ENCODE data around the gene TRIM9. TPM values are rescaled to one million over a fixed set of nuclear protein-coding genes. Genes with fewer than 3 reads are reported as not detected.
A peak's percentile ranks its signal among the peaks of the same experiment; 100 is the strongest.
"Not testable (repeated sequence)": the region's sequence is repeated elsewhere in the genome, so short reads cannot be mapped to it uniquely, and the experiment has no call there.

Gene TRIM9
- total and polyA plus RNA-seq, 2 of the 4 experiments (the other 2 are of a cell fraction), result under 0.01 to 0.09 TPM

DNA sequence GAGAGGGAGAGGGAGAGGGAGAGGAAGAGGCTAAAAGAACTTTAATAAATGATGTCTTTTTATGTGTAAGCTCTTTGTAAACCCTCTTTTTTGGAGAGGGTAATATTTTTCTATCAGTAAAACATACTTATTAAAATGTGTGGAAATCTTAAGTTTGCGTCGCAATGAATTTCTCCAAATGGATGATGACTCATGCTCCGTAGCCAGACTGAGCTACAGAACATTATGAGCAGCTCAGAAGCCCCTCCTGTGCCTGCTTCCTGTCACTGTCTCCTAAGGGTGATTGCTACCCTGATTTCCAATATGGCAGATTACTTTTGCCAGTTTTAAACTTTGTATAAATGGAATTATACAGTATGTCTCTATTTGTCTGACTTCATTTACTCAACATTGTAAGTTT lies 137.6 kb downstream of the TRIM9 start:
- in situ Hi-C loops (cut with MboI; ENCODE audit: low sequenced_read_pairs) (no loop called here), dilution Hi-C loops (cut with HindIII; ENCODE audit: low sequenced_read_pairs, unreplicated experiment) (no loop called here), intact Hi-C loops (cut with micrococcal nuclease) (loop anchor here (5.0 kb wide), 1 partner anchor 140 kb away; the partner anchor contains the start of gene TRIM9)
- Histone ChIP-seq H2BK5ac (ENCODE audit: low read depth, low read length, poor library complexity, severe bottlenecking) (no peak overlapping the region), H3K18ac (ENCODE audit: low read depth, low read length) (no peak overlapping the region), H3K9me1 (ENCODE audit: insufficient read depth, low read length) (peaks cover 6% of the 10 kb centered on the region; the same call in 1 of the 2 replicates), H3K4me1 (ENCODE audit: control insufficient read depth, insufficient read depth, low read length) (peaks cover 12% of the 10 kb centered on the region), H2AK5ac (ENCODE audit: low read depth, low read length) (no peak overlapping the region), H2BK15ac (ENCODE audit: low read depth, low read length) (no peak overlapping the region), H4K20me1 (ENCODE audit: insufficient read depth, low read length) (no peaks in the 10 kb centered on the region; the same call in 1 of the 2 replicates), H3K23ac (ENCODE audit: low read depth, low read length) (no peak overlapping the region), H3K4me3 (ENCODE audit: insufficient read depth, low read depth, low read length) (no peak overlapping the region), H3K14ac (replicated peaks; ENCODE audit: low read depth, low read length) (no peak overlapping the region), H3K27me3 (ENCODE audit: control insufficient read depth, insufficient read depth, low read length) (no peaks in the 10 kb centered on the region), H4K91ac (ENCODE audit: insufficient read depth, low read depth, low read length) (no peak overlapping the region), H3K9me3 (ENCODE audit: control insufficient read depth, insufficient read depth, low read length) (no peaks in the 10 kb centered on the region), H4K5ac (ENCODE audit: low read depth, low read length) (no peak overlapping the region), H4K8ac (ENCODE audit: low read depth in 2 of 2, low read length in 2 of 2) (no peak overlapping the region), H2BK20ac (ENCODE audit: low read depth, low read length) (no peak overlapping the region), H3K4me2 (ENCODE audit: low read depth, low read length) (no peak overlapping the region), H3K9ac (ENCODE audit: low read depth, low read length) (no peak overlapping the region), H3K4ac (ENCODE audit: low read depth, low read length) (no peak overlapping the region), H2AFZ (replicated peaks; ENCODE audit: low read length, poor library complexity) (no peak overlapping the region), H3K27ac (ENCODE audit: insufficient read depth, low read length) (no peak overlapping the region), H2BK120ac (ENCODE audit: low read depth, low read length) (no peak overlapping the region), H3K56ac (ENCODE audit: extremely low read depth, insufficient read depth, low read length) (no peak overlapping the region), H3K36me3 (ENCODE audit: control insufficient read depth, insufficient read depth, low read length) (no peaks in the 10 kb centered on the region), H3K79me1 (ENCODE audit: low read depth in 1 of 2, low read length in 2 of 2) (no peaks in the 10 kb centered on the region), H2AK9ac (replicated peaks; ENCODE audit: low read depth, low read length, poor library complexity) (no peak overlapping the region)
- no CpG with 5 or more reads among the region's 3 CpGs for WGBS, 2 experiments (ENCODE audit: extremely low coverage in 2 of 2, insufficient read length in 1 of 2)
- CTCF ChIA-PET, result interaction anchor here (1.2 kb wide), 1 partner anchor 10 kb away, joined by 4 read pairs; no protein-coding TSS in a partner anchor
- TF ChIP-seq RCOR1 (IDR thresholded peaks at IDR 0.05; ENCODE audit: insufficient replicate concordance, low read length) (no peak), FOS (IDR thresholded peaks at IDR 0.05; ENCODE audit: low read depth, low read length) (peak; percentile 63; the same call in 1 of the 2 replicates)
- POLR2A ChIA-PET (ENCODE audit: unreplicated experiment), result no interaction called here
- ATAC-seq (ENCODE audit: low read depth) (no peak), DNase-seq (peak; percentile 48)
- no TSS peak for BruUV-seq (replicated peaks)

GRCh38 chr14:50956421-50956820 lies 138.5 kb downstream of the TRIM9 start:
- H3K23ac ChIP-seq (ENCODE audit: low read depth, low read length); H4K20me1 ChIP-seq (ENCODE audit: insufficient read depth, low read length); DNase-seq; H3K27ac ChIP-seq (ENCODE audit: insufficient read depth, low read length); H3K79me1 ChIP-seq (ENCODE audit: low read depth in 1 of 2, low read length in 2 of 2); ATAC-seq (ENCODE audit: low read depth); H3K4me1 ChIP-seq (ENCODE audit: control insufficient read depth, insufficient read depth, low read length); H3K4me2 ChIP-seq (ENCODE audit: low read depth, low read length); H2BK120ac ChIP-seq (ENCODE audit: low read depth, low read length); H3K9me1 ChIP-seq (ENCODE audit: insufficient read depth, low read length); POLR2A ChIA-PET (ENCODE audit: unreplicated experiment); dilution Hi-C loops (cut with HindIII; ENCODE audit: low sequenced_read_pairs, unreplicated experiment); H4K8ac ChIP-seq (ENCODE audit: low read depth in 2 of 2, low read length in 2 of 2); H4K91ac ChIP-seq (ENCODE audit: insufficient read depth, low read depth, low read length); H3K9me3 ChIP-seq (ENCODE audit: control insufficient read depth, insufficient read depth, low read length); H2AK5ac ChIP-seq (ENCODE audit: low read depth, low read length); CTCF ChIA-PET; H2BK20ac ChIP-seq (ENCODE audit: low read depth, low read length); H3K4ac ChIP-seq (ENCODE audit: low read depth, low read length); H3K56ac ChIP-seq (ENCODE audit: extremely low read depth, insufficient read depth, low read length); in situ Hi-C loops (cut with MboI; ENCODE audit: low sequenced_read_pairs); H2AFZ ChIP-seq (replicated peaks; ENCODE audit: low read length, poor library complexity); H3K36me3 ChIP-seq (ENCODE audit: control insufficient read depth, insufficient read depth, low read length); H3K18ac ChIP-seq (ENCODE audit: low read depth, low read length); H2BK5ac ChIP-seq (ENCODE audit: low read depth, low read length, poor library complexity, severe bottlenecking); H3K27me3 ChIP-seq (ENCODE audit: control insufficient read depth, insufficient read depth, low read length); H4K5ac ChIP-seq (ENCODE audit: low read depth, low read length); H3K4me3 ChIP-seq (ENCODE audit: insufficient read depth, low read depth, low read length); H3K9ac ChIP-seq (ENCODE audit: low read depth, low read length); BruUV-seq (replicated peaks); H2AK9ac ChIP-seq (replicated peaks; ENCODE audit: low read depth, low read length, poor library complexity); H3K14ac ChIP-seq (replicated peaks; ENCODE audit: low read depth, low read length); H2BK15ac ChIP-seq (ENCODE audit: low read depth, low read length): not testable (repeated sequence)
- intact Hi-C loops (cut with micrococcal nuclease), result loop anchor here (5.0 kb wide), 1 partner anchor 141 kb away; the partner anchor contains the start of gene TRIM9
- WGBS, 2 experiments (ENCODE audit: extremely low coverage in 2 of 2, insufficient read length in 1 of 2), result no CpG with 5 or more reads among the region's 32 CpGs

All from IMR-90 (cell line).